RWPE2 (cell line): ENCODE data around the gene PLXNC1.

Experiments
- ATAC-seq: fragments of 200-7000 bp; cut with Tn5 transposase; 3 replicates; pipeline ENCODE4 v1.9.1; 2021; ENCODE audit warnings: low read depth
- DNase-seq: peaks from one replicate; pipeline ENCODE4 v3.0.0-alpha.2; 2020; ENCODE audit warnings: low spot score
- H3K27ac ChIP-seq: fragments of 450-650 bp; 2 replicates; pipeline ENCODE4 v1.5.1; 2017; ENCODE audit warnings: mild to moderate bottlenecking; ENCODE audit not compliant: poor library complexity, severe bottlenecking
- H3K27me3 ChIP-seq: fragments of 250-450 bp; sonication (Bioruptor Pico); 2 replicates; pipeline ENCODE4 v1.5.1; 2021; ENCODE audit warnings: mild to moderate bottlenecking, moderate library complexity; ENCODE audit not compliant: insufficient read depth, poor library complexity, severe bottlenecking
- H3K36me3 ChIP-seq: fragments of 250-450 bp; sonication (Bioruptor Pico); 2 replicates; pipeline ENCODE4 v1.5.1; 2020; ENCODE audit warnings: low read depth, mild to moderate bottlenecking, moderate library complexity
- H3K4me1 ChIP-seq: fragments of 250-450 bp; sonication (Bioruptor Pico); 2 replicates; pipeline ENCODE4 v1.5.1; 2021; ENCODE audit warnings: mild to moderate bottlenecking, moderate library complexity; ENCODE audit not compliant: insufficient read depth, poor library complexity, severe bottlenecking
- H3K4me3 ChIP-seq: fragments of 250-450 bp; sonication (Bioruptor Pico); 2 replicates; pipeline ENCODE4 v1.5.1; 2021; ENCODE audit warnings: mild to moderate bottlenecking, moderate library complexity; ENCODE audit not compliant: severe bottlenecking
- H3K9me3 ChIP-seq: fragments of 250-450 bp; sonication (Bioruptor Pico); 2 replicates; pipeline ENCODE4 v1.5.1; 2021; ENCODE audit warnings: mild to moderate bottlenecking, moderate library complexity; ENCODE audit not compliant: severe bottlenecking
- CTCF ChIP-seq: fragments of 450-650 bp; IDR thresholded peaks from one replicate; pipeline ENCODE4 v1.5.1; 2017; ENCODE audit warnings: mild to moderate bottlenecking, moderate library complexity; ENCODE audit not compliant: poor library complexity, severe bottlenecking

Gene PLXNC1

GRCh38 chr12:94227066-94227465 is 78.7 kb downstream of the PLXNC1 start:
- Histone ChIP-seq H3K9me3 (no peaks in the 10 kb centered on the region), H3K27ac (no peak overlapping the region), H3K4me3 (no peak overlapping the region), H3K4me1 (no peaks in the 10 kb centered on the region), H3K27me3 (peaks cover 10% of the 10 kb centered on the region), H3K36me3 (no peaks in the 10 kb centered on the region)
- ATAC-seq: no peak
- no peak for DNase-seq
- no peak for TF ChIP-seq CTCF

GRCh38 chr12:94228488-94228907 is 80.1 kb downstream of the PLXNC1 start:
- peaks cover 10% of the 10 kb centered on the region for H3K27me3 ChIP-seq
- H3K36me3 ChIP-seq: no peaks in the 10 kb centered on the region
- TF ChIP-seq CTCF: no peak
- no peaks in the 10 kb centered on the region for H3K9me3 ChIP-seq
- no peak overlapping the region for H3K27ac ChIP-seq
- ATAC-seq (no peak), DNase-seq (no peak)
- no peak overlapping the region for H3K4me3 ChIP-seq
- no peaks in the 10 kb centered on the region for H3K4me1 ChIP-seq

- Histone ChIP-seq H3K9me3 (no peaks in the 10 kb centered on the region), H3K36me3 (no peaks in the 10 kb centered on the region), H3K27me3 (peaks cover 17% of the 10 kb centered on the region), H3K4me3 (no peak overlapping the region), H3K27ac (no peak overlapping the region), H3K4me1 (no peaks in the 10 kb centered on the region)
- no peak for TF ChIP-seq CTCF
- ATAC-seq: no peak
- DNase-seq: no peak
Measured at GRCh38 chr12:94229902-94230301, 81.5 kb downstream of the PLXNC1 start.

- Histone ChIP-seq H3K4me3 (no peak overlapping the region), H3K27ac (no peak overlapping the region), H3K36me3 (no peaks in the 10 kb centered on the region), H3K27me3 (peaks cover 17% of the 10 kb centered on the region), H3K9me3 (no peaks in the 10 kb centered on the region), H3K4me1 (no peaks in the 10 kb centered on the region)
- no peak for ATAC-seq
- TF ChIP-seq CTCF: no peak
- no peak for DNase-seq
Measured at GRCh38 chr12:94230357-94230905, 82.1 kb downstream of the PLXNC1 start.

GRCh38 chr12:94231709-94232108 is 83.3 kb downstream of the PLXNC1 start:
- H3K27me3 ChIP-seq: peaks cover 17% of the 10 kb centered on the region
- H3K4me3 ChIP-seq: no peak overlapping the region

More at GRCh38 chr12:94231709-94232108, 83.3 kb downstream of the PLXNC1 start:
- Histone ChIP-seq H3K9me3 (no peaks in the 10 kb centered on the region), H3K27ac (no peak overlapping the region), H3K36me3 (no peaks in the 10 kb centered on the region), H3K4me1 (no peaks in the 10 kb centered on the region)
- TF ChIP-seq CTCF: no peak
- no peak for DNase-seq
- no peak for ATAC-seq
